ENCODE measurements around the gene TAF5L.

GRCh38 chr1:229608590-229608989, 17.3 kb downstream of the TAF5L start:
- TF ChIP-seq EZH2 (IDR thresholded peaks at IDR 0.05) (no peak), POLR2AphosphoS5 (IDR thresholded peaks at IDR 0.05; ENCODE audit: borderline replicate concordance, low read depth, low read length) (no peak), FOXP2 (optimal IDR thresholded peaks at IDR 0.05; ENCODE audit: control extremely low read depth, extremely low read length, insufficient read depth) (no peak)

Measured in SK-N-MC (cell line).